SU-DHL-6 (cell line): ENCODE results near the gene PCDHGC4.

ENCODE experiments used
- H2AFZ ChIP-seq: fragments of 200-600 bp; sonication (generic); 2 replicates; pipeline ENCODE4 v1.6.1; 2014; ENCODE audit warnings: low read depth, mild to moderate bottlenecking, moderate library complexity, mixed read lengths, antibody characterized with exemption, low read length; ENCODE audit not compliant: severe bottlenecking
- H3F3A ChIP-seq: fragments of 200-600 bp; shearing (Covaris generic); 2 replicates; pipeline ENCODE4 v1.6.0; 2016; ENCODE audit warnings: antibody characterized with exemption, mild to moderate bottlenecking; ENCODE audit not compliant: insufficient read depth
- H3K27ac ChIP-seq: fragments of 200-600 bp; sonication (generic); 2 replicates; pipeline ENCODE4 v1.5.1; 2016; ENCODE audit warnings: low read depth, mild to moderate bottlenecking, low read length, moderate library complexity, mixed read lengths
- H3K27me3 ChIP-seq: fragments of 200-600 bp; sonication (generic), shearing (Covaris generic); 2 replicates; pipeline ENCODE4 v1.6.0; 2014; ENCODE audit warnings: mild to moderate bottlenecking, low read length
- H3K36me3 ChIP-seq: fragments of 200-600 bp; sonication (generic); 2 replicates; pipeline ENCODE4 v1.6.1; 2014; ENCODE audit warnings: mild to moderate bottlenecking, low read length, mixed read lengths
- H3K4me2 ChIP-seq: fragments of 300-600, 200-600 bp; shearing (Covaris generic), sonication (generic); 2 replicates; pipeline ENCODE4 v1.6.0; 2014; ENCODE audit warnings: low read length, low read depth, mild to moderate bottlenecking; ENCODE audit not compliant: poor library complexity, severe bottlenecking
- H3K4me3 ChIP-seq: fragments of 200-600 bp; sonication (generic); 2 replicates; pipeline ENCODE4 v1.5.1; 2014; ENCODE audit warnings: antibody characterized with exemption, low read length, mild to moderate bottlenecking, mixed read lengths; ENCODE audit not compliant: insufficient read depth, poor library complexity, severe bottlenecking
- H3K79me2 ChIP-seq: fragments of 200-600 bp; sonication (generic); 2 replicates; pipeline ENCODE4 v1.6.1; 2014; ENCODE audit warnings: mild to moderate bottlenecking, low read length, moderate library complexity; ENCODE audit not compliant: insufficient read depth
- H3K9ac ChIP-seq: fragments of 200-600 bp; sonication (generic); 2 replicates; pipeline ENCODE4 v1.7.0; 2014; ENCODE audit warnings: mild to moderate bottlenecking, low read length
- H3K9me2 ChIP-seq: fragments of 200-600 bp; sonication (generic); replicated peaks from 2 replicates; pipeline ENCODE4 v1.6.1; 2014; ENCODE audit warnings: low read length; ENCODE audit not compliant: insufficient read depth
- H3K9me3 ChIP-seq: fragments of 200-600 bp; sonication (generic); 2 replicates; pipeline ENCODE4 v1.6.1; 2014; ENCODE audit warnings: low read length, mixed read lengths; ENCODE audit not compliant: insufficient read depth
- H4K20me1 ChIP-seq: fragments of 200-600 bp; sonication (generic); 2 replicates; pipeline ENCODE4 v1.6.1; 2014; ENCODE audit warnings: low read depth, mild to moderate bottlenecking, antibody characterized with exemption, low read length, moderate library complexity, mixed read lengths
- CTCF ChIP-seq: fragments of 200-600 bp; sonication (generic); IDR thresholded peaks from one replicate; pipeline ENCODE4 v1.5.1; 2017; ENCODE audit warnings: antibody characterized with exemption, mild to moderate bottlenecking, low read length, moderate library complexity; ENCODE audit not compliant: insufficient read depth, poor library complexity, severe bottlenecking
- EZH2phosphoT487 ChIP-seq: fragments of 200-600 bp; sonication (generic), shearing (Covaris generic); conservative IDR thresholded peaks from 2 replicates; pipeline ENCODE4 v1.6.1; 2018; ENCODE audit warnings: mild to moderate bottlenecking, antibody characterized with exemption, low read length, moderate library complexity, mixed read lengths

The PCDHGC4 gene

GRCh38 chr5:141506381-141507155 is 21.7 kb downstream of the PCDHGC4 start:
- peak overlapping the region; percentile 87 for H3K4me2 ChIP-seq
- H3K79me2 ChIP-seq = peaks cover 17% of the 10 kb centered on the region; the same call in 1 of the 2 replicates
- H4K20me1 ChIP-seq = no peaks in the 10 kb centered on the region
- H3K9ac ChIP-seq = peak overlapping the region; percentile 84
- TF ChIP-seq EZH2phosphoT487 (no peak), CTCF (no peak)
- no peaks in the 10 kb centered on the region for H3K27me3 ChIP-seq
- H3K36me3 ChIP-seq = no peaks in the 10 kb centered on the region; the same call in 1 of the 2 replicates
- no peaks in the 10 kb centered on the region for H3K9me3 ChIP-seq
- H3K9me2 ChIP-seq = no peaks in the 10 kb centered on the region
- peak overlapping the region; percentile 99 for H3K27ac ChIP-seq
- H3K4me3 ChIP-seq = peak overlapping the region; percentile 9
- H2AFZ ChIP-seq = no peak overlapping the region
- peaks cover 87% of the 10 kb centered on the region for H3F3A ChIP-seq

DNA sequence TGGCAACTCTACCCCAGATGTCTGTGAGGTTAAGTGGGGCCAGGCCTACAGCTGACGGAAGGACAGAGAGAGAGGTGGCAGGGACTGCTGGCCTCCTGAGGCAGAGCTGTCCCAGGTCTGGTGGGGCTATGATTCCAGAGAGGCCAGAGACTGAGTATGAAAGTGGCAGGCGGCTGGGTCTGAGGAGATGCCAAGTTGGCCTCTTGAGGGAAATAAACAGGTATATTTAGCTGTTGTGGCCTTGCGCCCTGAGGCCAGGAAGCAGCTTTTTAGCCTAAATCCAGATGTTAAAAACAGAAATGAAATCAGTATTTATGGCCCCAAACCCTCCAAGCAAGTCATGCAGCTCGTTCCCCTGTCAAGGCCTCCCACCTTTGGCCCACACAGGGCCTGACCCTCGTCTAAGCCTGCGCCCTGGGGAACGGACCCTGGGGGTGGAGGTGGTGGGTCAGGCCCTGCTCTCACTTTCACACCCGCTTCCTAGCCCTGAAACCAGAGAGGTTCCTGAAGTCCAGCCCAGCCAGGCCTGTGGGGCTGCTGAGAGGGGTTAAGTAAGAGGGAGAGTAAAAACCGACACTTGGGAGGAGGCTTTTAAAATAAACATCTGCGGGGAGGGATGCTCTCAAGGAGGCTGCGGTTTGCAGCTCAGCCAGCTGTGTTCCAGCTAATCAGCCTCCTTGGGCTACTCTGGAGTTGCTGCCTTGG is 22.7 kb downstream of the PCDHGC4 start:
- Histone ChIP-seq H3K4me3 (peak overlapping the region; percentile 40), H3K9me3 (no peaks in the 10 kb centered on the region), H3K4me2 (peak overlapping the region; percentile 87), H3K27me3 (no peaks in the 10 kb centered on the region), H2AFZ (no peak overlapping the region), H3K27ac (peak overlapping the region; percentile 99), H3K36me3 (no peaks in the 10 kb centered on the region; the same call in 1 of the 2 replicates), H4K20me1 (no peaks in the 10 kb centered on the region), H3F3A (peaks cover 89% of the 10 kb centered on the region), H3K9ac (peak overlapping the region; percentile 84), H3K9me2 (no peaks in the 10 kb centered on the region), H3K79me2 (peaks cover 17% of the 10 kb centered on the region; the same call in 1 of the 2 replicates)
- TF ChIP-seq EZH2phosphoT487 (no peak), CTCF (no peak)

GRCh38 chr5:141508440-141508797 is 23.6 kb downstream of the PCDHGC4 start:
- H3K4me2 ChIP-seq = peak overlapping the region; percentile 87
- H4K20me1 ChIP-seq = no peaks in the 10 kb centered on the region
- peak overlapping the region; percentile 84 for H3K9ac ChIP-seq
- H3K9me3 ChIP-seq = no peaks in the 10 kb centered on the region
- peak overlapping the region; percentile 99 for H3K27ac ChIP-seq
- H3K4me3 ChIP-seq = peak overlapping the region; percentile 40
- H3K36me3 ChIP-seq = no peaks in the 10 kb centered on the region; the same call in 1 of the 2 replicates
- no peak overlapping the region for H2AFZ ChIP-seq
- TF ChIP-seq EZH2phosphoT487 (no peak), CTCF (no peak)
- no peaks in the 10 kb centered on the region for H3K27me3 ChIP-seq
- H3K9me2 ChIP-seq = no peaks in the 10 kb centered on the region
- H3K79me2 ChIP-seq = peaks cover 17% of the 10 kb centered on the region; the same call in 1 of the 2 replicates
- peaks cover 98% of the 10 kb centered on the region for H3F3A ChIP-seq
